IgD-negative memory B cell (primary cell): Measurements from ENCODE around the gene ABHD1. TPM values are rescaled to one million over a fixed set of nuclear protein-coding genes. Genes with fewer than 3 reads are reported as not detected.
"Not testable (repeated sequence)": the region's sequence is repeated elsewhere in the genome, so short reads cannot be mapped to it uniquely, and the experiment has no call there.

Experiments
- H3K27ac Mint-ChIP-seq, 3 donors: one replicate each; pipeline ENCODE4 v1.8.0; 2020 to 2022; ENCODE audit warnings: mild to moderate bottlenecking in 3 of 3, mixed read lengths in 3 of 3, moderate library complexity in 1 of 3
- H3K27me3 Mint-ChIP-seq: one replicate; pipeline ENCODE4 v1.8.0; 2021; ENCODE audit warnings: mixed read lengths
- H3K36me3 Mint-ChIP-seq: one replicate; pipeline ENCODE4 v1.8.0; 2020; ENCODE audit warnings: mild to moderate bottlenecking, mixed read lengths
- H3K4me1 Mint-ChIP-seq, 3 donors: one replicate each; pipeline ENCODE4 v1.8.0; 2020 to 2022; ENCODE audit warnings: mixed read lengths in 3 of 3, mild to moderate bottlenecking in 1 of 3
- H3K4me3 Mint-ChIP-seq, 4 donors: one replicate each; pipeline ENCODE4 v1.8.0; 2020 to 2022; ENCODE audit warnings: mild to moderate bottlenecking in 4 of 4, mixed read lengths in 4 of 4, moderate library complexity in 3 of 4
- H3K9me3 Mint-ChIP-seq, 3 donors: one replicate each; pipeline ENCODE4 v1.8.0; 2020 to 2021; ENCODE audit warnings: mixed read lengths in 3 of 3, mild to moderate bottlenecking in 1 of 3
- polyA plus RNA-seq: library from polyadenylated mRNA; unstranded; fragments of 300-500 nt; fragmentation: Illumina TruSeq; gene quantifications from one replicate; pipeline ENCODE4 v1.2.3, GENCODE V29; 2021

The ABHD1 gene
- polyA plus RNA-seq = 0.35 TPM

GRCh38 chr2:27123302-27124150, at the start of gene ABHD1:
TSS of gene ABHD1 (plus strand) at chr2:27123815. CDS start at chr2:27123949, 134 bp downstream.
- H3K27me3 Mint-ChIP-seq = peaks cover 13% of the 10 kb centered on the region
- H3K9me3 Mint-ChIP-seq = no peaks in the 10 kb centered on the region
- H3K4me1 Mint-ChIP-seq = peaks cover 3 to 15% (median 11%) of the 10 kb centered on the region in 3 donors
- peak within 1 kb of the TSS in 2 of 3 donors; percentile 4 to 23 for H3K27ac Mint-ChIP-seq
- peak within 1 kb of the TSS; percentile 89 to 97 (median 95) for H3K4me3 Mint-ChIP-seq
- H3K36me3 Mint-ChIP-seq = no peaks in the 10 kb centered on the region

DNA sequence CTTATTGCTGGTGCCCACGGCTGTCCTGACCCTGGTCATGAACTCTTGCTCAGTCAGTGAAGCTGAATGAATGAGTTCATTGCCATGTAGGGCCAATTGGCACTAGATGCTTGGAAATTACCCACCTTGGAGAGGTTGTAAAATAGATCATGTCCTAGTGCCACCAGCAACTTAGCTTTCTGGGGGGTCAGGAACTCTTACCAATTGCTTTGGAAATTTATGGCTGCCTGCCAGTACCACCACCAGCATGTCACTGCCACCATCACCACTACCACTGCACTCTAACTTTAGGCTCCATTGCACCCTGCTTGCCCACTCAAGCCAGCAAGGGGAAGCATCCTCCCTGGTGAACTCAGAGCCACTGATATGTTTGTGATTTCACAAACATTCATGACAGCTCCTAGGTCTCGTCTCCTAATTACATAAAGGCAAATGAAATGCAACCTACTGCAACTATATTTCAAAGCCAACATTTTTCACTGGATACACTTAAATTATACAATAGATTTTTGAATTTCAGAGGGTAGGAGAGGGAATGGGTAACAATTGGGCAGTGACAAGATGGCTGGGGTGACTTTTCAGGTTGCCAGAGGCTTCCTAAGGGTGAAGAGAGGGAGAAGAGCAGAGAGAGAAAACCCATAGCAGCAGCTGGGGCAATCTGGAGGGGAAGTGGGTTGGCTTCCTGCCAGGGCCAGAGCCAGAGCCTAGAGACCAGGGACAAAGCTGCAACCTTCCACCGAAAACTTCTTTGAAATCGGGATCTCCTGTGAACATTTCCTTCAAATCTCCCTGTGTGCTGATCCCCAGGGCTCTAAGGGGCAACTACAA, 48.7 kb upstream of the ABHD1 start:
- peak overlapping the region; percentile 85 to 95 (median 87) for H3K27ac Mint-ChIP-seq
- no peaks in the 10 kb centered on the region for H3K27me3 Mint-ChIP-seq

GRCh38 chr2:27075566-27075871, 48.1 kb upstream of the ABHD1 start:
- Mint-ChIP-seq H3K27ac (peak overlapping the region in 1 of 3 donors; percentile 85), H3K4me3 (peak overlapping the region; percentile 39 to 70 (median 56)), H3K4me1 (peaks cover 28 to 31% (median 28%) of the 10 kb centered on the region in 3 donors)
- H3K27me3 Mint-ChIP-seq, H3K36me3 Mint-ChIP-seq, H3K9me3 Mint-ChIP-seq: not testable (repeated sequence)

More for the DNA sequence above, 48.7 kb upstream of the ABHD1 start:
- H3K4me1 Mint-ChIP-seq = peaks cover 28 to 31% (median 31%) of the 10 kb centered on the region in 3 donors
- H3K4me3 Mint-ChIP-seq = peak overlapping the region; percentile 39 to 70 (median 56)
- no peaks in the 10 kb centered on the region for H3K36me3 Mint-ChIP-seq
- H3K9me3 Mint-ChIP-seq = no peaks in the 10 kb centered on the region

GRCh38 chr2:27076323-27076722, 47.3 kb upstream of the ABHD1 start:
- no peaks in the 10 kb centered on the region for H3K27me3 Mint-ChIP-seq
- peak overlapping the region in 2 of 4 donors; percentile 3 to 48 for H3K4me3 Mint-ChIP-seq
- H3K27ac Mint-ChIP-seq = peak overlapping the region in 2 of 3 donors; percentile 31 to 85
- no peaks in the 10 kb centered on the region for H3K36me3 Mint-ChIP-seq
- no peaks in the 10 kb centered on the region for H3K9me3 Mint-ChIP-seq
- peaks cover 28 to 30% (median 29%) of the 10 kb centered on the region in 3 donors for H3K4me1 Mint-ChIP-seq

- H3K4me1 Mint-ChIP-seq = peaks cover 29 to 32% (median 31%) of the 10 kb centered on the region in 3 donors
- H3K36me3 Mint-ChIP-seq = no peaks in the 10 kb centered on the region
- peak overlapping the region in 2 of 3 donors; percentile 24 to 64 for H3K27ac Mint-ChIP-seq
- H3K4me3 Mint-ChIP-seq = peak overlapping the region in 2 of 4 donors; percentile 48 to 80
- H3K27me3 Mint-ChIP-seq = no peaks in the 10 kb centered on the region
- H3K9me3 Mint-ChIP-seq = no peaks in the 10 kb centered on the region
These were observed 46.4 kb upstream of the ABHD1 start for GRCh38 chr2:27077231-27077630.

DNA sequence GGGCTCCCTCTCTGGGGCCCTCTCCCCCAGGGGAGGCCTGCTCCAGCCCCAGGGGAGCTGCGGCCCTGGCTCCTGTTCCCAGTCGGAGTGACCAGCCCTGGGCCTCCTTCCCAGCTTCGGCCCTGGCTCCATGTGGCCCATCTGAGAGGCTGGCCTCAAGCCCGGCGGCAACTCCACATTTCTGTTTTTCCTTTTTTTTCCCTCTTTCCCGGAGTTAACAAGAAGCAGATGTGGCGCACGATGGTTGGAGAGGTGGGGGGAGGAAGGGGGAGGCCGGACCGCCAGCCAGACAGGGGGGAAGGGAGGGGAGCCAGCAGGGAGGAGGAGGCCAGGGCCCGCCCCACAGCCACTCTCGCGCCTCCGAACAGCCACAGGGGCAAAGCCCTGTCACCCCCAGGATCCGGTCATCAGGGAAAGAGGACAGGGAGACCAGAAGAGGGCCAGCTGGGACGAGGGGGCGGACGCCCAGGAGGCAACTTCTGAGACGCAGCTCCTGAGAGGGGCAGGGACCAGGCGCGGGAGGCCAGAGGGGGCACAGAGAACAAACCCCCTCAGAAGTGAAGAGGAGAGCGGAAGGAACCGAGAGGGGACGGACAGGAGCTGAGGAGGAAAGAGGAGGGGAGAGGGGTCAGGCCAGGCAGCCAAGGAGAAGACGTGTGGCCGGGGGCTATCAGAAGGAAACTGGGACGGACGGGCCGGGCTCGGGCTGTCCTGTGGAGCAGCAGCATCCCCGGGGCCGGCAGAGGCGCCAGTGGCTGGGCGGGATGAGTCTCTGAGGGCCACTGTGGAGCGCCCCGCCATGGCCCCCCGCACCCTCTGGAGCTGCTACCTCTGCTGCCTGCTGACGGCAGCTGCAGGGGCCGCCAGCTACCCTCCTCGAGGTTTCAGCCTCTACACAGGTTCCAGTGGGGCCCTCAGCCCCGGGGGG, 45.1 kb upstream of the ABHD1 start, which contains the start of gene EMILIN1:
Gene EMILIN1, plus strand, starts transcription at position 349 of the 928 bp plus-strand sequence. Its CDS starts 451 bp downstream, at position 800.
- no peaks in the 10 kb centered on the region for H3K9me3 Mint-ChIP-seq
- H3K27me3 Mint-ChIP-seq = no peaks in the 10 kb centered on the region
- H3K27ac Mint-ChIP-seq = peak within 1 kb of the TSS in 1 of 3 donors; percentile 64
- H3K4me3 Mint-ChIP-seq = peak within 1 kb of the TSS in 1 of 4 donors; percentile 17
- H3K36me3 Mint-ChIP-seq = no peaks in the 10 kb centered on the region
- H3K4me1 Mint-ChIP-seq = peaks cover 23 to 32% (median 30%) of the 10 kb centered on the region in 3 donors

DNA sequence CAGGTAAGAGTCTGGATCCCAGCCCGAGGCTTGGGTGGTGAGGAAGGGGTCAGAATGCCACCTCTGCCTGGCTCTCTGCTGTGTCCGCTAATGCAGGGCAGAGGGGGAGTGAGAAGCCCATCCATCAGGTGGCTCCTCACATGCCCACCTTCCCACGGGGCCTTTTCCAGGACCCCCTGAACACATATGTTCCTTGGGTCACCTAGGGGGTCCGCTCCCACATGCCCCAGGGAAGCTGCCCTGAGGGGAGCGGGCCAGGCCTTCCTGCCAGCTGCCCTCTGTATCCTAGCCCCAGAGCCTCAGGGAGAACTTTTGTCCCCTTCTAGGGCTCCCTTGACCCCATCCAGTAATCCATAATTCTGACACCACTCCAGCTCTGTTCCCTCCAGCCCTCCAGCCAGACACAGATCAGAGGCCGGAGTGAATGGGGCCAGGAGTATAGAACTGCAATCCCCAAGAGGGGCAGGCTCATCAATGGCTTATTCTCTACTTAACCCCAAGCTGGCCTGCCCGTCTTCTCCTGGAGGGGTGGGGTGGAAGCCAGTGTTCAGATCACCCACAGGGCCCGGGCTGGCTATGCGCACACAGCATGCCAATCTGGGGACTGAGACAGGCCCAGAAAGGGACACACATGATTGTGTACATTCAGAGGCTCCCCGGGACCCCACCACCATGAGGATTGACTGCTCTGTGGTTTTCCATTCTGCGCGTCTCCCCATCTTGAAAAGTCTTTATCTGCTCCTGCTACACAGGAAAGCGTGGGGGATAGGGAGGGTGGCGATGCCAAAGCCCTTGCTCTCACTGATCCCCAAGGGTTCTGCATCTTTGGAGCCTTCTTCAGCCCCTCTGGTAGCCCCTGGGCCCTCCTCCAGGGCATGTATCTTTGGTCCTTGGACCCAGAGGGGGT, 44.1 kb upstream of the ABHD1 start:
- no peaks in the 10 kb centered on the region for H3K36me3 Mint-ChIP-seq
- peak overlapping the region in 2 of 3 donors; percentile 26 to 59 for H3K27ac Mint-ChIP-seq
- H3K4me1 Mint-ChIP-seq = peaks cover 23 to 31% (median 25%) of the 10 kb centered on the region in 3 donors
- peak overlapping the region in 1 of 4 donors; percentile 23 for H3K4me3 Mint-ChIP-seq
- no peaks in the 10 kb centered on the region for H3K27me3 Mint-ChIP-seq
- no peaks in the 10 kb centered on the region for H3K9me3 Mint-ChIP-seq

DNA sequence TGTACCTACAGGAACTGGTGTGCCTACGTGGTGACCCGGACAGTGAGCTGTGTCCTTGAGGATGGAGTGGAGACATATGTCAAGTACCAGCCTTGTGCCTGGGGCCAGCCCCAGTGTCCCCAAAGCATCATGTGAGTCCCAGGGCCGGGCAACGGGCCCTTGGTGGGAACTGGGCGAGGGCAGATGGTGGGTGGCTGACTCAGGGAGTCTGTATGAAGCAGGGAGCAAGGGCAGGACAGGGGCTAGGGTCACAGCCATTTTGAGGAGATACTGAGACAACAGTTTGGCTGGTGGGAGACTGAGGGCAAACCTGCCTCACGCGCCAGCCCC, 43.5 kb upstream of the ABHD1 start:
- H3K9me3 Mint-ChIP-seq = no peaks in the 10 kb centered on the region
- peaks cover 19 to 24% (median 20%) of the 10 kb centered on the region in 3 donors for H3K4me1 Mint-ChIP-seq
- no peaks in the 10 kb centered on the region for H3K27me3 Mint-ChIP-seq
- peak overlapping the region in 1 of 4 donors; percentile 23 for H3K4me3 Mint-ChIP-seq
- H3K27ac Mint-ChIP-seq = peak overlapping the region in 1 of 3 donors; percentile 59
- H3K36me3 Mint-ChIP-seq = no peaks in the 10 kb centered on the region

DNA sequence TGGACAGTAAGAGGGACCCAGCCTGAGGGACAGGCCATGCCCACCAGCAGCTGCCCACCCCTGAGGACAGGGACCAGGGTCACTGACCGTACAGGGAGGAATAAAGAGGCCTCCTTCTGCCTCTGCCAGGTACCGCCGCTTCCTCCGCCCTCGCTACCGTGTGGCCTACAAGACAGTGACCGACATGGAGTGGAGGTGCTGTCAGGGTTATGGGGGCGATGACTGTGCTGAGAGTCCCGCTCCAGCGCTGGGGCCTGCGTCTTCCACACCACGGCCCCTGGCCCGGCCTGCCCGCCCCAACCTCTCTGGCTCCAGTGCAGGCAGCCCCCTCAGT, 43.0 kb upstream of the ABHD1 start:
- H3K4me3 Mint-ChIP-seq = no peak overlapping the region
- peaks cover 14 to 24% (median 19%) of the 10 kb centered on the region in 3 donors for H3K4me1 Mint-ChIP-seq
- peak overlapping the region in 2 of 3 donors; percentile 16 to 65 for H3K27ac Mint-ChIP-seq
- no peaks in the 10 kb centered on the region for H3K36me3 Mint-ChIP-seq
- no peaks in the 10 kb centered on the region for H3K9me3 Mint-ChIP-seq
- no peaks in the 10 kb centered on the region for H3K27me3 Mint-ChIP-seq

DNA sequence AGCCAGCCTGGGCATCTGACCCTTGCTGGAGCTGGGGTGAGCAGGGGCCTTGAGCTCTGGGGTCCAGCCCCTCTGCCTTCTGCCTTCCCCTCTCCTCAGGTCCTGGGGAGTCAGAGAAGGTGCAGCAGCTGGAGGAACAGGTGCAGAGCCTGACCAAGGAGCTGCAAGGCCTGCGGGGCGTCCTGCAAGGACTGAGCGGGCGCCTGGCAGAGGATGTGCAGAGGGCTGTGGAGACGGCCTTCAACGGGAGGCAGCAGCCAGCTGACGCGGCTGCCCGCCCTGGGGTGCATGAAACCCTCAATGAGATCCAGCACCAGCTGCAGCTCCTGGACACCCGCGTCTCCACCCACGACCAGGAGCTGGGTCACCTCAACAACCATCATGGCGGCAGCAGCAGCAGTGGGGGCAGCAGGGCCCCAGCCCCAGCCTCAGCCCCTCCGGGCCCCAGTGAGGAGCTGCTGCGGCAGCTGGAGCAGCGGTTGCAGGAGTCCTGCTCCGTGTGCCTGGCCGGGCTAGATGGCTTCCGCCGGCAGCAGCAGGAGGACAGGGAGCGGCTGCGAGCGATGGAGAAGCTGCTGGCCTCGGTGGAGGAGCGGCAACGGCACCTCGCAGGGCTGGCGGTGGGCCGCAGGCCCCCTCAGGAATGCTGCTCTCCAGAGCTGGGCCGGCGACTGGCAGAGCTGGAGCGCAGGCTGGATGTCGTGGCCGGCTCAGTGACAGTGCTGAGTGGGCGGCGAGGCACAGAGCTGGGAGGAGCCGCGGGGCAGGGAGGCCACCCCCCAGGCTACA, 41.4 kb upstream of the ABHD1 start:
- Mint-ChIP-seq H3K27ac (peak overlapping the region in 2 of 3 donors; percentile 65 to 81), H3K4me3 (peak overlapping the region in 2 of 4 donors; percentile 67 to 73), H3K27me3 (no peaks in the 10 kb centered on the region), H3K4me1 (peaks cover 6 to 16% (median 16%) of the 10 kb centered on the region in 3 donors), H3K9me3 (no peaks in the 10 kb centered on the region), H3K36me3 (no peaks in the 10 kb centered on the region)

DNA sequence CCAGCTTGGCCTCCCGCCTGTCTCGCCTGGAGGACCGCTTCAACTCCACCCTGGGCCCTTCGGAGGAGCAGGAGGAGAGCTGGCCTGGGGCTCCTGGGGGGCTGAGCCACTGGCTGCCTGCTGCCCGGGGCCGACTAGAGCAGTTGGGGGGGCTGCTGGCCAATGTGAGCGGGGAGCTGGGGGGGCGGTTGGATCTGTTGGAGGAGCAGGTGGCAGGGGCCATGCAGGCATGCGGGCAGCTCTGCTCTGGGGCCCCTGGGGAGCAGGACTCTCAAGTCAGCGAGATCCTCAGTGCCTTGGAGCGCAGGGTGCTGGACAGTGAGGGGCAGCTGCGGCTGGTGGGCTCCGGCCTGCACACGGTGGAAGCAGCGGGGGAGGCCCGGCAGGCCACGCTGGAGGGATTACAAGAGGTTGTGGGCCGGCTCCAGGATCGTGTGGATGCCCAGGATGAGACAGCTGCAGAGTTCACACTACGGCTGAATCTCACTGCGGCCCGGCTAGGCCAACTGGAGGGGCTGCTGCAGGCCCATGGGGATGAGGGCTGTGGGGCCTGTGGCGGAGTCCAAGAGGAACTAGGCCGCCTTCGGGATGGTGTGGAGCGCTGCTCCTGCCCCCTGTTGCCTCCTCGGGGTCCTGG, 40.7 kb upstream of the ABHD1 start:
- Mint-ChIP-seq H3K4me1 (peaks cover 10 to 18% (median 17%) of the 10 kb centered on the region in 3 donors), H3K4me3 (no peak overlapping the region), H3K36me3 (no peaks in the 10 kb centered on the region), H3K27me3 (no peaks in the 10 kb centered on the region), H3K27ac (peak overlapping the region in 1 of 3 donors; percentile 39), H3K9me3 (no peaks in the 10 kb centered on the region)

GRCh38 chr2:27083410-27084296, 40.0 kb upstream of the ABHD1 start:
- Mint-ChIP-seq H3K27ac (peak overlapping the region in 1 of 3 donors; percentile 39), H3K4me3 (peak overlapping the region in 2 of 4 donors; percentile 70 to 89), H3K27me3 (no peaks in the 10 kb centered on the region), H3K9me3 (no peaks in the 10 kb centered on the region), H3K4me1 (peaks cover 10 to 18% (median 17%) of the 10 kb centered on the region in 3 donors), H3K36me3 (no peaks in the 10 kb centered on the region)
